Measurements from ENCODE around the gene LACRT. TPM values are rescaled to one million over a fixed set of nuclear protein-coding genes. Genes with fewer than 3 reads are reported as not detected.

Gene LACRT
- not detected in 2 replicates for total RNA-seq (ENCODE audit: low replicate concordance)
- long read RNA-seq, result 0 reads

GRCh38 chr12:54634795-54635194, at the start of gene LACRT:
Gene LACRT (minus strand): TSS chr12:54634895. CDS start chr12:54634841, 54 bp downstream.
- Mint-ChIP-seq H3K9me3 (no peaks in the 10 kb centered on the region), H3K27ac (no peak within 1 kb of the TSS), H3K27me3 (peaks cover 44% of the 10 kb centered on the region), H3K36me3 (no peaks in the 10 kb centered on the region), H3K4me3 (no peak within 1 kb of the TSS), H3K4me1 (ENCODE audit: unreplicated experiment) (no peaks in the 10 kb centered on the region)
- no peak for TF ChIP-seq CTCF (conservative IDR thresholded peaks at IDR 0.05)
- DNase-seq (ENCODE audit: extremely low spot score, unreplicated experiment), result no peak

- TF ChIP-seq CTCF (conservative IDR thresholded peaks at IDR 0.05), result no peak
- Mint-ChIP-seq H3K27ac (no peak overlapping the region), H3K4me1 (ENCODE audit: unreplicated experiment) (peaks cover 11% of the 10 kb centered on the region), H3K27me3 (peaks cover 69% of the 10 kb centered on the region), H3K9me3 (peaks cover 4% of the 10 kb centered on the region), H3K36me3 (no peaks in the 10 kb centered on the region), H3K4me3 (no peak overlapping the region)
- DNase-seq (ENCODE audit: extremely low spot score, unreplicated experiment), result no peak
Observed at GRCh38 chr12:54683398-54683797, 48.7 kb upstream of the LACRT start.

GRCh38 chr12:54682674-54683073, 48.0 kb upstream of the LACRT start:
- H3K4me1 Mint-ChIP-seq (ENCODE audit: unreplicated experiment), result peaks cover 11% of the 10 kb centered on the region
- no peak for TF ChIP-seq CTCF (conservative IDR thresholded peaks at IDR 0.05)
- no peak overlapping the region for H3K27ac Mint-ChIP-seq
- H3K4me3 Mint-ChIP-seq, result no peak overlapping the region
- peaks cover 72% of the 10 kb centered on the region for H3K27me3 Mint-ChIP-seq
- peaks cover 4% of the 10 kb centered on the region for H3K9me3 Mint-ChIP-seq
- no peak for DNase-seq (ENCODE audit: extremely low spot score, unreplicated experiment)
- H3K36me3 Mint-ChIP-seq, result no peaks in the 10 kb centered on the region

GRCh38 chr12:54680374-54680773, 45.7 kb upstream of the LACRT start:
- no peak overlapping the region for H3K4me3 Mint-ChIP-seq
- H3K36me3 Mint-ChIP-seq, result no peaks in the 10 kb centered on the region
- H3K27ac Mint-ChIP-seq, result no peak overlapping the region
- H3K27me3 Mint-ChIP-seq, result peaks cover 72% of the 10 kb centered on the region
- peaks cover 11% of the 10 kb centered on the region for H3K4me1 Mint-ChIP-seq (ENCODE audit: unreplicated experiment)
- peak; percentile 67 for TF ChIP-seq CTCF (conservative IDR thresholded peaks at IDR 0.05)
- no peak for DNase-seq (ENCODE audit: extremely low spot score, unreplicated experiment)
- no peaks in the 10 kb centered on the region for H3K9me3 Mint-ChIP-seq

- no peaks in the 10 kb centered on the region for H3K36me3 Mint-ChIP-seq
- no peaks in the 10 kb centered on the region for H3K4me1 Mint-ChIP-seq (ENCODE audit: unreplicated experiment)
- H3K9me3 Mint-ChIP-seq, result no peaks in the 10 kb centered on the region
- H3K27ac Mint-ChIP-seq, result no peak overlapping the region
- TF ChIP-seq CTCF (conservative IDR thresholded peaks at IDR 0.05), result no peak
- H3K27me3 Mint-ChIP-seq, result peaks cover 50% of the 10 kb centered on the region
- no peak overlapping the region for H3K4me3 Mint-ChIP-seq
- DNase-seq (ENCODE audit: extremely low spot score, unreplicated experiment), result no peak
Observed at GRCh38 chr12:54678131-54678530, 43.4 kb upstream of the LACRT start.

GRCh38 chr12:54667945-54668344, 33.2 kb upstream of the LACRT start:
- H3K27me3 Mint-ChIP-seq, result peaks cover 11% of the 10 kb centered on the region
- no peaks in the 10 kb centered on the region for H3K9me3 Mint-ChIP-seq
- H3K4me3 Mint-ChIP-seq, result no peak overlapping the region
- DNase-seq (ENCODE audit: extremely low spot score, unreplicated experiment), result no peak
- H3K27ac Mint-ChIP-seq, result no peak overlapping the region
- TF ChIP-seq CTCF (conservative IDR thresholded peaks at IDR 0.05), result no peak
- H3K36me3 Mint-ChIP-seq, result no peaks in the 10 kb centered on the region
- H3K4me1 Mint-ChIP-seq (ENCODE audit: unreplicated experiment), result no peaks in the 10 kb centered on the region
